Bronchial epithelial cell (primary cell): ENCODE results near the gene TEX54. TPM values are rescaled to one million over a fixed set of nuclear protein-coding genes. Genes with fewer than 3 reads are reported as not detected.
"Not testable (repeated sequence)": the region's sequence is repeated elsewhere in the genome, so short reads cannot be mapped to it uniquely, and the experiment has no call there.

Experiments used
- DNase-seq: peaks from one replicate; pipeline ENCODE4 v3.0.0-alpha.2; 2010; ENCODE audit warnings: low read depth
- FAIRE-seq: peaks from 2 replicates; lab custom pipeline; 2011; peaks lifted over from hg19 to GRCh38; lab: Jason Lieb, UNC
- H3K27me3 ChIP-seq: 2 replicates; pipeline ENCODE4 v1.5.1; 2011; ENCODE audit warnings: low read length; ENCODE audit not compliant: control insufficient read depth, insufficient read depth
- H3K36me3 ChIP-seq: 2 replicates; pipeline ENCODE4 v1.5.1; 2011; ENCODE audit warnings: low read length; ENCODE audit not compliant: control insufficient read depth, insufficient read depth
- H3K4me3 ChIP-seq: 2 replicates; pipeline ENCODE4 v1.5.1; 2011; ENCODE audit warnings: mild to moderate bottlenecking, low read depth, low read length, control low read depth
- CTCF ChIP-seq: IDR thresholded peaks from 2 replicates; pipeline ENCODE4 v1.5.1; 2011; ENCODE audit warnings: mild to moderate bottlenecking, moderate library complexity, low read length, control low read depth, inconsistent platforms; ENCODE audit not compliant: insufficient read depth, severe bottlenecking
- total RNA-seq: library from RNA; depleted of rRNA; stranded (reverse); fragments of >200 nt; gene quantifications from 2 replicates; pipeline ENCODE4 v1.2.1, GENCODE V29; 2014

Gene TEX54
- total RNA-seq, 1 donor from 2014 or later = not detected

DNA sequence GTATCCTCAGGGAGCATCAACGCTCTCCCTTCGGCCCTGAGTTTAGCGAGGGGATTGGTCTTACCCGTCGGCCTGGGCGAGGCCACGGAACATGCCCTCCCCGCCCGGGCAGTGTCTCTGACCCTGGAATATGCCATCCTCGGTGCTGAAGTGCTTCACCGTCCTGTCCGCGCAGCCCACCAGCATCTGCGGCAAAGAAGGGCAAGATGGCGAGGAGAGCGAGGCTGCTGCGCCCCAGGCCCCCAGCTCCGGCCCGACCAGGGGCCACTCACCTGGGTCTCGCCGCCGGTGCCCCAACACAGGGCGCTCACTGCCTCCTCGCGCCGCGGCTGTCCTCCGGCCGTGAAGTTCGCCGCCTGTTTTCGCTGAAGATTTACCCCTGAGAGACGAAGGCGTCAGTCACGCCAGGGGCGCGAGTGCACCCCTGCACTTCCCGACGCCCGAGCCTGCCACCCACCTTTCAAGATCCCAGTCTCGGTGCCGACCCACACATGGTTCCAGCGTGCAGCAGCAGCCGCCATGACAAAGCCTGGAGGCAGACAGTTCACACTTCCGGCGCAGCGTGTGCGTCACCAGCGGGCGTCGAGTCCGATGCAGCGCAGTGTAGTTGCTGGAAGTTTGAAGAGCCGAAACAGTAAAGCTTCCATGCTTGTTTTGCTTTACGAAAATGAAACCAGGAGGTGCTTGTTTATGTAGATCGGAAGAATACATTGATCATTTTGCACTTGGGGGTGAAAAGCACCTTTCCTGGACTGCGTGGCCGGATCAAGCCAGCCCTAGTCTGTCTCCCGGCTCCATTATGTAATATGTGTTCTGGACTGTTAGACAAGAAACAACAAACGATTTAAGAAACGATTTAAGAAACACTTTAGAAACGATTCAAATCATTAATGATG lies 6.7 kb upstream of the TEX54 start, which contains the start of gene WDR74:
Gene WDR74 (minus strand): TSS at position 541 of the 896 bp plus-strand sequence. CDS start 20 bp downstream, at position 521.
- DNase-seq (peak; percentile 84), FAIRE-seq (no peak)
- Histone ChIP-seq H3K4me3 (peak within 1 kb of the TSS; percentile 91), H3K36me3 (peaks cover 18% of the 10 kb centered on the region), H3K27me3 (no peaks in the 10 kb centered on the region)
- TF ChIP-seq CTCF = no peak

GRCh38 chr11:62835336-62835735 lies 2.7 kb upstream of the TEX54 start:
- H3K27me3 ChIP-seq = no peaks in the 10 kb centered on the region
- FAIRE-seq (no peak), DNase-seq (no peak)
- H3K4me3 ChIP-seq = no peak overlapping the region
- H3K36me3 ChIP-seq = peaks cover 24% of the 10 kb centered on the region
- no peak for TF ChIP-seq CTCF

DNA sequence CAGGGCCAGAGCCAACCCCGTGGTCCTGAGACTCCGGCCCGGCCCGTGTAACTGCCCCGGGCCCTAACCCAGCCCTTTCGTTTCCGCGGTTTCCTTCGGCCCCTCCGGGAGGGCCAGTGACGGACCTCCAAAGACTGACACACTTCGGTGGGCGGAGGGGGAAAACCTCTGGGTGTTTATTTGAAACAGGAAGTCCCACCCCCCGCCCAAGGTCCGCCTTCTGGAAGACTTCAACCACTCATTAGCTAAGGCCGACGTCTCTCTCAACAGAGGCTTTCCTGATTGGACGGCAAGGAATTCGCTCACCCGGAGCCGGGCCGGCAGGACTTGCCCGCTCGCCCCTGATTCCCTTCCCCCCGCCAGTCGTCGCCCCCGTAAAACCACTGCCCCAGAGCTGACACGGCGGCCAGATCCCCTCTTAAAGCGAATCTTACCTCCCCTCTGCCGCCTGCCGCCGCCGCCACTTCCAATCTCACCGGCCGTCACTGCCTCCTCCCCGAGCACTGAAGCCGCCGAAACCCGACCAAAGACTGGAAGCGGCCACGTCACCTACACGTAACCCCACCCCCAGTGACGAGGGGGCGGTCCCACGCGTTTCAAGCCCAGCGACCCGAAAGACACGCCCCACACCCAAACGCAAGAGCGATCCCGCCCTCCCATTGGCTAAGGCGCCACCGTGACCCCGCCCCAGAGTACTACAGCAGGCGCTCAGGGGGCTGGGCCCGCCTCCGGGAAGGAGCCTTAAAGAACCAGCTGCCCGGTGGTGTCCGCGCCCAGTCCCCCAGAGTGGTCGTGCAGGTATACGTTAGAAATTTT lies 913 bp downstream of the TEX54 start, which contains the start of gene STX5:
Gene STX5 (minus strand): TSS at position 532 of the 816 bp plus-strand sequence. CDS start 808 bp downstream, outside the sequence.
- DNase-seq (peak; percentile 95), FAIRE-seq (no peak)
- no peak for TF ChIP-seq CTCF
- Histone ChIP-seq H3K36me3 (peaks cover 27% of the 10 kb centered on the region), H3K4me3 (peak within 1 kb of the TSS; percentile 88), H3K27me3 (no peaks in the 10 kb centered on the region)

- H3K4me3 ChIP-seq = peak overlapping the region; percentile 88
- FAIRE-seq (no peak), DNase-seq (no peak)
- H3K36me3 ChIP-seq = peaks cover 26% of the 10 kb centered on the region
- TF ChIP-seq CTCF = no peak
- no peaks in the 10 kb centered on the region for H3K27me3 ChIP-seq
Measured at GRCh38 chr11:62830904-62831519, 1.6 kb downstream of the TEX54 start.

DNA sequence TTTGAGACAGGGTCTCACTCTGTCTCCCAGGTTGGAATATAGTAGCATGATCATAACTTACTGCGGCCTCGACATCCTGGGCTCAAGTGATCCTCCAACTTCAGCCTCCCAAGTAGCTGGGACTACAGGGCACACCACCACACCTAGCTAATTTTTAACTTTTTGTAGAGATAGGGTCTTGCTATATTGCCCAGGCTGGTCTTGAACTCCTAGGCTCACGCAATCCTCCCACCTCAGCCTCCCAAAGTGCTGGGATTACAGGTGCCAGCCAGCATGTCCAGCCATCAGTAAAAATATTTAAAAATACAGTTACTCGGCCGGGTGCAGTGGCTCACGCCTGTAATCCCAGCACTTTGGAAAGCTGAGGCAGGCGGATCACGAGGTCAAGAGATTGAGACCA lies 4.5 kb downstream of the TEX54 start:
- not testable (repeated sequence) for FAIRE-seq, H3K4me3 ChIP-seq, H3K27me3 ChIP-seq, DNase-seq
- H3K36me3 ChIP-seq = peaks cover 25% of the 10 kb centered on the region
